Spinal cord (tissue), 10 donors: ENCODE measurements around the gene SPRED1. TPM values are rescaled to one million over a fixed set of nuclear protein-coding genes. Genes with fewer than 3 reads are reported as not detected.
A peak's percentile ranks its signal among the peaks of the same experiment; 100 is the strongest.
"Not testable (repeated sequence)": the region's sequence is repeated elsewhere in the genome, so short reads cannot be mapped to it uniquely, and the experiment has no call there.

Source experiments
- DNase-seq, 6 donors: peaks; one replicate each; pipeline versions ENCODE4 v3.0.0 to v3.0.0-alpha.2; 2013 to 2015; ENCODE audit warnings: low spot score in 6 of 6, low read depth in 4 of 6
- H3K27ac ChIP-seq: one replicate; pipeline ENCODE4 v1.5.1; 2013; ENCODE audit warnings: low read depth, low read length, control low read depth
- H3K27me3 ChIP-seq: one replicate; pipeline ENCODE4 v1.6.1; 2013; ENCODE audit warnings: low read length; ENCODE audit not compliant: control insufficient read depth, insufficient read depth
- H3K36me3 ChIP-seq: one replicate; pipeline ENCODE4 v1.6.1; 2013; ENCODE audit warnings: low read length; ENCODE audit not compliant: control insufficient read depth, insufficient read depth
- H3K4me1 ChIP-seq: one replicate; pipeline ENCODE4 v1.6.1; 2013; ENCODE audit warnings: low read length; ENCODE audit not compliant: control insufficient read depth, insufficient read depth
- H3K4me3 ChIP-seq: one replicate; pipeline ENCODE4 v1.5.1; 2013; ENCODE audit warnings: low read depth, low read length, control low read depth
- H3K9me3 ChIP-seq: one replicate; pipeline ENCODE4 v1.6.1; 2013; ENCODE audit warnings: low read length; ENCODE audit not compliant: control insufficient read depth, insufficient read depth
- WGBS: methylation state at CpG from one replicate; pipeline ENCODE4 v1.1.5; 2013; ENCODE audit warnings: missing lambda C conversion rate; ENCODE audit not compliant: insufficient coverage; 5-methylcytosine and 5-hydroxymethylcytosine counted together
- polyA plus RNA-seq, 2 donors: library from polyadenylated mRNA; unstranded; fragments of 120-200 nt; gene quantifications; one replicate each; pipeline ENCODE4 v1.2.1, GENCODE V29; 2013; ENCODE audit not compliant: insufficient read length in 2 of 2
- total RNA-seq, 2 donors: library from RNA; depleted of rRNA in 1 of 2; stranded (reverse); fragments of 120-200 nt in 1 of 2; fragments of >200 nt in 1 of 2; gene quantifications; one replicate each; pipeline versions ENCODE4 v1.2.3 to v1.2.4, GENCODE V29; 2013 to 2014
- donor health status: healthy.

Gene SPRED1
- total and polyA plus RNA-seq, 4 donors = 32.5 to 85.8 (median 44.8) TPM

DNA sequence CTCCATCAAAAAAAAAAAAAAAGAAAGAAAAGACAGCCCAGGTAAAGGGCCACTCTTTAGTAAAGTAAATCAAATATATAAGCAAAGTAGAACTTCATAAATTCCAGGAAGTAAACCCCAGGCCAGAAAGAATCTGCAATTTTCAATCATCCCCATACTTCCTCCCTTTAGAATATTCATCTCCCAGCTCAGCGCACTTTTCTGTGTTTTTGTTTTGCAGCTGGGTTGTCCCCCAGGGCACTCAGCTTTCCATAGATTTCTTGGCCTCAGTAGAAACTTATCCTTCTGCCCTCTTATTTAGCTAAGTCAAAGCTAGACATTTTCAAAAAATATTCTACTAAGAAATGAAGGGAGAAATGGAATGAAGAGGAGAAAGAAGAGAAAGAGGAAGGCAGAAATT lies 24.0 kb upstream of the SPRED1 start:
- Histone ChIP-seq H3K36me3 (no peaks in the 10 kb centered on the region), H3K9me3 (no peaks in the 10 kb centered on the region), H3K4me1 (peaks cover 5% of the 10 kb centered on the region), H3K27ac (peak overlapping the region; percentile 15), H3K4me3 (no peak overlapping the region), H3K27me3 (no peaks in the 10 kb centered on the region)
- WGBS = no CpG with 5 or more reads among the region's 1 CpG
- no peak for DNase-seq

DNA sequence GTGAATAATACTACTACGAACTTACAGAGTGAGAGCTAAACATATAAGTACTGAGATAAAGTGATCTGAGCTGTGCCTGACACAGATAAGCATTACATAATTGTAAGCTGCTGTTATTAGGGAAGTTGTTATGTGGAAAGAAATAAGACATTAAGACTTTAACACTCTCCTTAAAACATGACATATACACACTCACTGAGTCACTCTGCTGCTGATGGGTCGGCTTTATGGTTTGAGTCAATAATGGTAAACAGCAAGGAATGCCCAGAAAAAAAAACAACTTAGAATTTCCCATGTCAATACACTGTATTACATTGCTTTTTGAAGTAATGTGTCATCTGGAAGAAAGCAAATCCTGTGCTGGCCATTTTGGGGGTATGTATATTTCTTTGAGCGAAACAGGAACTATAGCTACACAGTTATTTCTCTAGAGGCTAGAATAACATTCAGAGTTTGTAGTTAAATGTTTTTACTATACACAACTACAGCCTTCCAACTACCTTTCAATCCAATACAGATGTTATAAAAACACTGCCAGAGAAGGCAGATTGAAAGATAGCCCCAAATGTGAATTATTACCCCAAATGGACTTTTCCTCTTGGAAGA lies 22.8 kb upstream of the SPRED1 start:
- Histone ChIP-seq H3K27ac (no peak overlapping the region), H3K36me3 (no peaks in the 10 kb centered on the region), H3K27me3 (no peaks in the 10 kb centered on the region), H3K4me3 (no peak overlapping the region), H3K4me1 (peaks cover 3% of the 10 kb centered on the region), H3K9me3 (no peaks in the 10 kb centered on the region)
- no CpG with 5 or more reads among the region's 3 CpGs for WGBS
- no peak for DNase-seq

DNA sequence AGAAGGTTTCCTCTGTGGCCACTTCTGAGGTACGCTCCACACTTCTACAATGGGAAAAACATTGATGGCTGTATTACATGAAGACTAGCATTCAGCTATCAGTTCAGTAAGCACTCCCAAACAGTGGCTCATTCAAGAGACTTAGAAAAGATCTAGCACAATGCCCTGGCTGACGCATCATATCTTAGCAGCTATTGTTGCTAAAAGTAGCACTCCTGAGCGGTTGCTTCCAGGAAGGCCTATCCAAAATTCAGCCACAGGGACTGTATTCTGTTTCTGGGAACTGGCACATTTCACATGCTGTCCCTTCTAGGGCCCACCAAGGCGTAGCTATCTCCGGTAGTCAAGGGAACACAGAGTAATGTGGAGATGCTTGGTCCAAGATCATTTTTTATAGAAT lies 21.2 kb upstream of the SPRED1 start:
- no peak overlapping the region for H3K27ac ChIP-seq
- 53% methylated on average over 2 of the region's 5 CpGs for WGBS
- DNase-seq = no peak

DNA sequence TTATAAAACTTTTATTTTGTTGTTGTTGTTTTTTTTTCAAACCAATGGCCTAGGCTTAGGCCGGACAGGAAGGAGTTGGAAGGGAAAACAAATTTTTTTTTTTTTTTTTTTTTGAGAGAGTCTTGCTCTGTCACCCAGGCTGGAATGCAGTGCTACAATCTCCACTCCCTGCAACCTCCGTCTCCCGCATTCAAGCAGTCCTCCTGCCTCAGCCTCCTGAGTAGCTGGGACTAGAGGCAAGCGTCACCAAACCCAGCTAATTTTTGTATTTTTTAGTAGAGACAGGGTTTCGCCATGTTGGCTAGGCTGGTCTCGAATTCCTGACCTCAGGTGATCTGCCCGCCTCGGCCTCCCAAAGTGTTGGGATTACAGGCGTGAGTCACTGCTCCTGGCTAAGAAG lies 15.6 kb upstream of the SPRED1 start:
- WGBS = 83% methylated on average over 1 of the region's 9 CpGs
- DNase-seq, H3K9me3 ChIP-seq: not testable (repeated sequence)

More for the DNA sequence above, 21.2 kb upstream of the SPRED1 start:
- H3K36me3 ChIP-seq = no peaks in the 10 kb centered on the region
- H3K9me3 ChIP-seq = no peaks in the 10 kb centered on the region
- peaks cover 3% of the 10 kb centered on the region for H3K4me1 ChIP-seq
- H3K27me3 ChIP-seq = no peaks in the 10 kb centered on the region
- no peak overlapping the region for H3K4me3 ChIP-seq

DNA sequence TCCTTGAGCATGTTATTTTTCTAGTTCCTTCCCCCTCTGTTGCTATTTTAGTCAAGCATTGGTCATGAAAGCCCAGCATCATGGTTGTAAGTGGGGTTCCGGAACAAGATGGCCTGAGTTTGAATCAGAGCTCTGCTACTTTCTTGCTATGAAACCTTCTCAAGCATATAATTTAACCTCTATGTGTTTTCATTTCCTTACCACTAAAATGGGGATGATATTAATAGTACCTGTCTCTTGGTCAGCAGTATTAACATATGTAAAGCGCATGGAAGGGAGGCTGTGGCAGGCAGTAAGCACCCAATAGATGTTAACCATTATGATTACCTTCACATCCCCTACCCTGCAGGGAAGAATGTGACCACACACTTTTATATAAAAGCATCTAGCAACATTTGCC lies 14.3 kb upstream of the SPRED1 start:
- no peak for DNase-seq
- no peaks in the 10 kb centered on the region for H3K27me3 ChIP-seq
- H3K9me3 ChIP-seq = no peaks in the 10 kb centered on the region
- no peaks in the 10 kb centered on the region for H3K36me3 ChIP-seq
- H3K4me3 ChIP-seq = no peak overlapping the region
- no peak overlapping the region for H3K27ac ChIP-seq
- H3K4me1 ChIP-seq = no peaks in the 10 kb centered on the region
- no CpG with 5 or more reads among the region's 2 CpGs for WGBS

More for the DNA sequence above, 15.6 kb upstream of the SPRED1 start:
- H3K36me3 ChIP-seq, H3K27me3 ChIP-seq, H3K4me1 ChIP-seq, H3K4me3 ChIP-seq, H3K27ac ChIP-seq: not testable (repeated sequence)

DNA sequence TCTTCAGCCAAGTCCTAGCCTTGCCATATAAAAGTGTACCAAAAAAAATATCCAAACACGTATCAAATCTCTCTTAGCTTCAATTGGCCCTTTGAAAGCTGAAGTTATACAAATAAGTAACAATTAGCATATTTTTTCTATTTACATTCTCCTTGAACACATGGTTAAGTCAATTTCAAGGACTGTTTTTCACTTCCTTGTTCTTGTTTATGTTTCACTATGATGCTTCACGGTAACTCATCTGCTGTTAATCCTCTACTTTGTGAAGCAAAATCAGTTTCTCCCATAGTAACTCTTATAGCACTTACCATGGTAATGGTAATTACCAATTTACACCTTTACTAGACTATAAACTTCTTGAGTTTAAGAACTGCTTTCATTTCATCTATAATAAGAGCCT lies 10.6 kb upstream of the SPRED1 start:
- Histone ChIP-seq H3K27me3 (no peaks in the 10 kb centered on the region), H3K27ac (no peak overlapping the region), H3K36me3 (no peaks in the 10 kb centered on the region), H3K9me3 (no peaks in the 10 kb centered on the region), H3K4me1 (no peaks in the 10 kb centered on the region), H3K4me3 (no peak overlapping the region)
- no peak for DNase-seq
- WGBS = no CpG with 5 or more reads among the region's 2 CpGs

DNA sequence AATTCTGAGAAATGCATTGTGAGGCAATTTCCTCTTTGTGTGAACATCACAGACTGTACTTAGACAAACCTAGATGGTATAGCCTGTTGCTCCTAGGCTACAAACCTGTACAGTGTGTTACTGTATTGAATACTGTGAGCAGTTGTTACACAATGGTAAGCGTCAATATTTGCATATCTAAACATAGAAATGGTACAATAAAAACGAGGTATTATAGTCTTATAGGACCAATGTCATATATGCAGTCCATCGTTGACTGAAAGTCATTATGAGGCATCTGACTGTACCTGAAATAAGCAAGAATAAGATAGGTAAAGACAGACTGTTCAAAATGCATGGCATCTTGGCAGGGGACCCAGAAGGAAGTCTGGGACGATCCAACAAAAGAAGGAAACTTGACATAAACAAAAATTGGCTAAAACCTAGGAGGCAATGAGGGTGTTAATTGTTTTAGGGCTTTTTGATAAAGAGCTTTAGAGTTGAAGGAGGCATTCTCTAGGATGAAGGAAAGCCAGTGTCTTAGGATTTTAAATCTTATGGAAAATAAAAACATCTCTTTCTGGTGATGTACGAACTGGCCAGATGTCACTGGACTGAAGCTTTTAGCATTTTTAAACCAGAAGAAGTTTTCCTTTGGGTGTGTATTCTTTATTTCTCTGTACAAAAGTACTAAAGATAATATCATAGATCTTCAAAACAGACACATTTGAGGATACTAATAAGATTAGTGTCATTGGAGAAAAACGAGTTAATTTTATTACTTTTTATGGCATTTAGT lies 9.2 kb upstream of the SPRED1 start:
- Histone ChIP-seq H3K27me3 (no peaks in the 10 kb centered on the region), H3K9me3 (no peaks in the 10 kb centered on the region), H3K4me3 (no peak overlapping the region), H3K27ac (no peak overlapping the region), H3K36me3 (no peaks in the 10 kb centered on the region), H3K4me1 (no peaks in the 10 kb centered on the region)
- DNase-seq = no peak
- 78% methylated on average over 2 of the region's 6 CpGs for WGBS

DNA sequence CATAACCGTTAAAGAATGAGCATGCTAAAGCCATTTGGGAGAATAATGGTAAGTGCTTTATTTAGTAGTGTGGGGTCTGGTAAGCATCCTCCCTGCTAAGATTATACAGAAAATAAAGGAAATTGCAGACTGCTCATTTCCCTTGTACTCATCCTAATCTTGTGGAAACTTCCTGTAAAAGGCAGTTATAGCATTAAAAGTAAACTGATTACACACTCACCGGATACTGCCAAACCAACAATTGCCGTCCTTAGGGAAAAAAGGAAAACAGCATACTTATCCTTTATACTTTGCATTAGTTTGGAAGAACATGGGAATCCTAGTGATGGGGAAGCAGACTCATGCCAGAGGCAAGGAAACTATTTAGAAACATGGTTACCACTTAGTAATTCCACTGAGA lies 5.3 kb upstream of the SPRED1 start:
- peaks cover 5% of the 10 kb centered on the region for H3K4me1 ChIP-seq
- peak in 1 of 6 donors; percentile 2 for DNase-seq

DNA sequence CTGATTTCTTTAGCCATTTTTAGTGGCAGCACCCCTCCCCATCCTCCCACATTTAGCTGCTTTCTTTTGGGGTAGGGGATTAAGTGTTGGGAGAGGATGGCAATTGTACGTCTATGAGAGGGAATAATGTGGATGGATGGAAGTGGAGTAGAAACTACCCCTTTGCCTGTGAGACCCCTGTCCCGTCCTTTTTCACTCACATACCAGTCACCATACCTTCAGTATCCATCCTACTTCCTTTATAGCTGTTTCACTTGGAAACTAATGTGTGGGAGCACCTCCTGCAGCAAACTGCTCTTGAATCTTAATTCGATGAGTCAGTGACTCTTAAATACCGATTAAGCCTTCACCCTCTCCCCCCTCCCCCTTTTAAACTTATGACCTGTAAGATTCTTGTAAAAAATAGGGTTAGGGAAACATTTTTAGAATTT lies 730 bp downstream of the SPRED1 start:
- H3K27me3 ChIP-seq = no peaks in the 10 kb centered on the region
- H3K36me3 ChIP-seq = no peaks in the 10 kb centered on the region
- peak overlapping the region; percentile 88 for H3K4me3 ChIP-seq
- DNase-seq = peak in 3 of 6 donors; percentile 44 to 75 (median 52)
- no CpG with 5 or more reads among the region's 4 CpGs for WGBS
- peaks cover 5% of the 10 kb centered on the region for H3K4me1 ChIP-seq
- H3K9me3 ChIP-seq = no peaks in the 10 kb centered on the region
- peak overlapping the region; percentile 98 for H3K27ac ChIP-seq

More for the DNA sequence above, 5.3 kb upstream of the SPRED1 start:
- Histone ChIP-seq H3K27me3 (no peaks in the 10 kb centered on the region), H3K27ac (no peak overlapping the region), H3K9me3 (no peaks in the 10 kb centered on the region), H3K36me3 (no peaks in the 10 kb centered on the region), H3K4me3 (no peak overlapping the region)
- no CpG with 5 or more reads among the region's 3 CpGs for WGBS
